HepG2 (cell line): ENCODE data around the gene SRGAP3.

Source experiments
- EEA1 ChIP-seq: sonication (generic); formaldehyde crosslinking; IDR thresholded peaks from 2 replicates; pipeline ENCODE4 v1.5.1; 2020; ENCODE audit warnings: mild to moderate bottlenecking, missing genetic modification reagents, borderline replicate concordance
- HIC2 ChIP-seq: sonication (generic); formaldehyde crosslinking; IDR thresholded peaks from 2 replicates; pipeline ENCODE4 v1.9.0; 2022; ENCODE audit warnings: low read depth, missing genetic modification reagents
- RXRA ChIP-seq: sonication (generic); formaldehyde crosslinking; IDR thresholded peaks from 2 replicates; pipeline ENCODE4 v1.5.1; 2020; ENCODE audit warnings: missing genetic modification reagents
- TRIM24 ChIP-seq: sonication (generic); formaldehyde crosslinking; IDR thresholded peaks from 2 replicates; pipeline ENCODE4 v1.8.0; 2022; ENCODE audit warnings: mild to moderate bottlenecking, missing genetic modification reagents
- ZNF580 ChIP-seq: IDR thresholded peaks from 2 replicates; pipeline ENCODE4 v1.6.1; 2016; ENCODE audit warnings: low read depth, borderline replicate concordance

GRCh38 chr3:8994226-8994625 is 255.2 kb downstream of the SRGAP3 start:
- no peak for TF ChIP-seq HIC2 (CRISPR knock-in tag)
- TF ChIP-seq TRIM24 (CRISPR knock-in tag): no peak
- TF ChIP-seq EEA1: no peak
- no peak for TF ChIP-seq ZNF580 (CRISPR knock-in tag)
- no peak for TF ChIP-seq RXRA (CRISPR knock-in tag)
